Prostate gland (tissue), 2 donors: Measurements from ENCODE around the gene MAD1L1.

Experiments
- CTCF ChIP-seq, 4 experiments: fragments of 200-600 bp in 2 of 4; fragments of 450-650 bp in 2 of 4; sonication (generic) in 2 of 4; IDR thresholded peaks; 1 replicate in 3 of 4; 2 replicates in 1 of 4; pipeline ENCODE4 v1.5.1; 2016 to 2019; ENCODE audit warnings: antibody characterized with exemption in 4 of 4, mild to moderate bottlenecking in 2 of 4, moderate library complexity in 2 of 4
- POLR2A ChIP-seq: fragments of 450-650 bp; IDR thresholded peaks from one replicate; pipeline ENCODE4 v1.6.1; 2016; ENCODE audit warnings: antibody characterized with exemption, mild to moderate bottlenecking

GRCh38 chr7:1800902-1801301, 431.8 kb downstream of the MAD1L1 start:
- TF ChIP-seq CTCF (IDR thresholded peaks at IDR 0.05) (no peak), POLR2A (no peak)
